Esophagus muscularis mucosa (tissue), 4 donors: Measurements from ENCODE around the gene TANC1.

Experiments
- EP300 ChIP-seq: sonication (generic); formaldehyde crosslinking; IDR thresholded peaks from one replicate; pipeline ENCODE4 v1.6.1; 2017; ENCODE audit warnings: antibody characterized with exemption
- POLR2A ChIP-seq: fragments of 450-650 bp; IDR thresholded peaks from one replicate; pipeline ENCODE4 v1.6.1; 2017; ENCODE audit warnings: antibody characterized with exemption, moderate library complexity, mild to moderate bottlenecking, low read depth
- POLR2AphosphoS5 ChIP-seq, 2 donors: sonication (generic); formaldehyde crosslinking; IDR thresholded peaks; one replicate each; pipeline ENCODE4 v1.6.1; 2017; ENCODE audit warnings: antibody characterized with exemption in 2 of 2
- TF ChIP-seq, protein P1 (sequence below), 3 experiments: fragments of 200-600 bp in 2 of 3; fragments of 450-650 bp in 1 of 3; sonication (generic) in 2 of 3; IDR thresholded peaks; one replicate each; pipeline ENCODE4 v1.5.1; 2017 to 2019; ENCODE audit warnings: antibody characterized with exemption in 3 of 3, mild to moderate bottlenecking in 2 of 3, moderate library complexity in 1 of 3

DNA sequence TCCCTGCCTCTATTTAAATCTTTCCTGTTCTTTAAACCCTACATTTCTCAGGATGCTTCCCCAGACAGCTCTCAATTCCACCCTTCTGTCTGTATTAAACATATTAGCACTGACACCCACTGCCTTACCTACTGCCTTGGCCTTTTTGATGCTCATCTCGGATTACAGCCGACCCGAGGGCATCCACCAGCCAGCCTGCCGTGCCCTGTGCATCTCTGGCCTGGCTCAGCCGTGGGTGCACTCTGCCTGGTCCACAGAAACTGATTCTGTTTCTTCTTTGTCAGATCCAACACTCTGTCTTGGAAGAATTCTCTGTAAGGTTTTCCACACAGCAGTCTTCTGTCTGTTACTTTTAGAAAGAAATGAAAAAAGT lies 27.2 kb downstream of the TANC1 start:
- no peak for TF ChIP-seq POLR2A
- TF ChIP-seq POLR2AphosphoS5 (IDR thresholded peaks at IDR 0.05), result no peak
- TF ChIP-seq, protein P1, sequence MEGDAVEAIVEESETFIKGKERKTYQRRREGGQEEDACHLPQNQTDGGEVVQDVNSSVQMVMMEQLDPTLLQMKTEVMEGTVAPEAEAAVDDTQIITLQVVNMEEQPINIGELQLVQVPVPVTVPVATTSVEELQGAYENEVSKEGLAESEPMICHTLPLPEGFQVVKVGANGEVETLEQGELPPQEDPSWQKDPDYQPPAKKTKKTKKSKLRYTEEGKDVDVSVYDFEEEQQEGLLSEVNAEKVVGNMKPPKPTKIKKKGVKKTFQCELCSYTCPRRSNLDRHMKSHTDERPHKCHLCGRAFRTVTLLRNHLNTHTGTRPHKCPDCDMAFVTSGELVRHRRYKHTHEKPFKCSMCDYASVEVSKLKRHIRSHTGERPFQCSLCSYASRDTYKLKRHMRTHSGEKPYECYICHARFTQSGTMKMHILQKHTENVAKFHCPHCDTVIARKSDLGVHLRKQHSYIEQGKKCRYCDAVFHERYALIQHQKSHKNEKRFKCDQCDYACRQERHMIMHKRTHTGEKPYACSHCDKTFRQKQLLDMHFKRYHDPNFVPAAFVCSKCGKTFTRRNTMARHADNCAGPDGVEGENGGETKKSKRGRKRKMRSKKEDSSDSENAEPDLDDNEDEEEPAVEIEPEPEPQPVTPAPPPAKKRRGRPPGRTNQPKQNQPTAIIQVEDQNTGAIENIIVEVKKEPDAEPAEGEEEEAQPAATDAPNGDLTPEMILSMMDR (IDR thresholded peaks at IDR 0.05), result no peak
- no peak for TF ChIP-seq EP300
